Measurements from ENCODE around the gene SLC35F3. TPM values are rescaled to one million over a fixed set of nuclear protein-coding genes. Genes with fewer than 3 reads are reported as not detected.

The SLC35F3 gene
- total and polyA plus RNA-seq, 9 of the 15 experiments (the other 6 are each of a cell fraction or from before 2014, with no cell fraction given), result 0.04 to 0.07 (median 0.04) TPM; not detected in 6

GRCh38 chr1:234149217-234149616, 244.7 kb downstream of the SLC35F3 start:
- ATAC-seq (no peak), DNase-seq (ENCODE audit: extremely low read depth in 1 of 4, low spot score in 3 of 4) (no peak), FAIRE-seq (no peak)
- Histone ChIP-seq H3K79me2 (ENCODE audit: control insufficient read depth, insufficient read depth, low read length) (no peaks in the 10 kb centered on the region), H3K4me1 (replicated peaks in 1 of 2; ENCODE audit: control insufficient read depth in 2 of 2, insufficient read depth in 2 of 2, low read length in 2 of 2) (no peaks in the 10 kb centered on the region), H3K27ac (ENCODE audit: extremely low read depth, low read depth, low read length) (no peak overlapping the region), H3K9me3 (replicated peaks; ENCODE audit: control insufficient read depth, insufficient read depth, low read depth, low read length) (no peaks in the 10 kb centered on the region; the same call in 1 of the 2 replicates), H3K4me3 (no peak overlapping the region), H3K4me2 (ENCODE audit: insufficient read depth, low read length) (no peak overlapping the region), H4K20me1 (replicated peaks; ENCODE audit: control insufficient read depth, insufficient read depth, low read length) (no peaks in the 10 kb centered on the region), H3K36me3 (ENCODE audit: control insufficient read depth, insufficient read depth, low read length) (no peaks in the 10 kb centered on the region), H3K27me3 (ENCODE audit: control insufficient read depth in 2 of 2, insufficient read depth in 2 of 2, low read length in 2 of 2) (no peaks in the 10 kb centered on the region; a peak in 1 of 5 replicates), H3K9ac (ENCODE audit: insufficient read depth in 1 of 2, low read depth in 2 of 2, low read length in 2 of 2) (no peak overlapping the region), H3K9me1 (ENCODE audit: control insufficient read depth, insufficient read depth, low read length) (no peaks in the 10 kb centered on the region), H2AFZ (ENCODE audit: low read depth, low read length) (no peak overlapping the region)
- CTCF ChIA-PET (ENCODE audit: low intra/inter-chr PET ratio), result no interaction called here
- POLR2A ChIA-PET, result no interaction called here
- TF ChIP-seq GATAD2B (IDR thresholded peaks at IDR 0.05; ENCODE audit: borderline replicate concordance) (no peak), GTF2F1 (IDR thresholded peaks at IDR 0.05; ENCODE audit: low read depth, low read length) (no peak), TOE1 (IDR thresholded peaks at IDR 0.05; ENCODE audit: borderline replicate concordance) (no peak), TOE1 (CRISPR knock-in tag; IDR thresholded peaks at IDR 0.05; ENCODE audit: borderline replicate concordance, low read depth) (no peak), ZNF23 (CRISPR knock-in tag; IDR thresholded peaks at IDR 0.05) (no peak), ZNF282 (CRISPR knock-in tag; IDR thresholded peaks at IDR 0.05) (no peak), SRSF1 (IDR thresholded peaks at IDR 0.05; ENCODE audit: low read depth, low read length) (no peak), SNIP1 (IDR thresholded peaks at IDR 0.05; ENCODE audit: low read depth) (no peak), RFX5 (IDR thresholded peaks at IDR 0.05; ENCODE audit: low read depth, low read length) (no peak), PHB2 (IDR thresholded peaks at IDR 0.05; ENCODE audit: low read depth) (no peak), MYNN (IDR thresholded peaks at IDR 0.05) (no peak), MYNN (CRISPR knock-in tag; IDR thresholded peaks at IDR 0.05) (no peak), FOXJ3 (CRISPR knock-in tag; IDR thresholded peaks at IDR 0.05) (no peak), ZC3H8 (IDR thresholded peaks at IDR 0.05) (no peak), FUS (optimal IDR thresholded peaks at IDR 0.05; ENCODE audit: low read depth, low read length) (no peak), POLR3G (IDR thresholded peaks at IDR 0.05; ENCODE audit: extremely low read depth, insufficient read length, insufficient replicate concordance) (no peak), ZNF707 (CRISPR knock-in tag; conservative IDR thresholded peaks at IDR 0.05) (no peak), ZHX1 (conservative IDR thresholded peaks at IDR 0.05; ENCODE audit: low read length) (no peak), KDM5B (IDR thresholded peaks at IDR 0.05; ENCODE audit: insufficient replicate concordance, low read depth, low read length) (no peak), DNMT1 (IDR thresholded peaks at IDR 0.05) (no peak)
- TF ChIP-seq, protein P1, sequence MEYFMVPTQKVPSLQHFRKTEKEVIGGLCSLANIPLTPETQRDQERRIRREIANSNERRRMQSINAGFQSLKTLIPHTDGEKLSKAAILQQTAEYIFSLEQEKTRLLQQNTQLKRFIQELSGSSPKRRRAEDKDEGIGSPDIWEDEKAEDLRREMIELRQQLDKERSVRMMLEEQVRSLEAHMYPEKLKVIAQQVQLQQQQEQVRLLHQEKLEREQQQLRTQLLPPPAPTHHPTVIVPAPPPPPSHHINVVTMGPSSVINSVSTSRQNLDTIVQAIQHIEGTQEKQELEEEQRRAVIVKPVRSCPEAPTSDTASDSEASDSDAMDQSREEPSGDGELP (CRISPR knock-in tag; IDR thresholded peaks at IDR 0.05; ENCODE audit: borderline replicate concordance), result no peak
- WGBS (ENCODE audit: insufficient coverage, low coverage, missing lambda C conversion rate), result 0% methylated on average over 3 of the region's 3 CpGs
- intact Hi-C loops (cut with micrococcal nuclease), result no loop called here
- BruUV-seq (replicated peaks), result no TSS peak
- in situ Hi-C loops (cut with MboI), result no loop called here

Data from K562 (cell line).